Left lobe of liver (tissue), 2 donors: ENCODE results near the gene YPEL2. TPM values are rescaled to one million over a fixed set of nuclear protein-coding genes. Genes with fewer than 3 reads are reported as not detected.
A peak's percentile ranks its signal among the peaks of the same experiment; 100 is the strongest.
"Not testable (repeated sequence)": the region's sequence is repeated elsewhere in the genome, so short reads cannot be mapped to it uniquely, and the experiment has no call there.

ENCODE experiments used
- ATAC-seq: fragments of 200-7000 bp; cut with Tn5 transposase; one replicate; pipeline ENCODE4 v1.9.1; 2020; ENCODE audit warnings: mild to moderate bottlenecking, moderate library complexity
- DNase-seq: peaks from one replicate; pipeline ENCODE4 v3.0.0-alpha.2; 2020; ENCODE audit warnings: low spot score
- total RNA-seq: library from RNA; stranded (reverse); gene quantifications from one replicate; pipeline ENCODE4 v1.2.1, GENCODE V29; 2021
- donor health status: DM: no; HTN: no; CAD: no; lungs with moderate emphysema.
- donor health status: DM: no; HTN: yes; CAD: no.

YPEL2 gene
- total RNA-seq, 1 donor from 2014 or later, result 18.9 TPM

DNA sequence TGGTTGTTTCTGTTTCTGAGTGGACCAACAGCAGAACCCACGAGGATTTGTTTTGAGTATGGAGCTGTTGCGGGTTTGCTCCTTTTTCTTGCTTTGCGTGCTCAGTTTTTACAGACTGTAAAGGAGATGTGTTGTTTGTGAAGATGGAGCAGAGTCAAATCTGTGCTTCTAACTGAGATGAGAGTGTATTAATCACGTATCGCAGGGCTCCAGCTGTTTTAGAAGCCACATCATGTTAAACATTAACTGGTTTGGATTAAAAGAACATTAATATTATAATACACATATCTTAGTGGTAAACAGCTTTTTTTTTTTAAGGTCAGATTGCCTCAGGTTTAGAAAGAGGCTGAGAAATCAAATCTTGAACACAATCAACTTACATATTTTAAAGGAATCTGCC, 69.4 kb downstream of the YPEL2 start:
- ATAC-seq, result peak; percentile 43

GRCh38 chr17:59401274-59401673, 69.8 kb downstream of the YPEL2 start:
- DNase-seq, result no peak
- no peak for ATAC-seq

More for the DNA sequence above, 69.4 kb downstream of the YPEL2 start:
- DNase-seq, result no peak

GRCh38 chr17:59401725-59402124, 70.3 kb downstream of the YPEL2 start:
- DNase-seq (no peak), ATAC-seq (peak; percentile 44)

DNA sequence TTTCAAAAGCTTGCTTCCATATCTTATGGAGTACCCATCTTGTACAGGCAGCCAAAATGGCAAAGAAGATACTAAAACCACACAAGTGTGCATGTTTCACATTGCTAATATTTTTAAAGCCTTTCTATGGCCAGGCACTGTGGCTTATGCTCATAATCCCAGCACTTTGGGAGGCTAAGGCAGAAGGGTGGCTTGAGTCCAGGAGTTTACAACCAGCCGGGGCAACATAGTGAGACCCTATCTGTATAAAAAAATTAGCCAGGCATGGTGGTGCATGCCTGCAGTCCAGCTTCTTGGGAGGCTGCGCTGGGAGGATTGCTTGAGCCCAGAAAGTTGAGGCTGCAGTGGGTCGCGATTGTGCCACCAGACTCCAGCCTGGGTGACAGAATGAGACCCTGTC, 71.3 kb downstream of the YPEL2 start:
- ATAC-seq (no peak), DNase-seq (no peak)

GRCh38 chr17:59404471-59404870, 73.0 kb downstream of the YPEL2 start:
- no peak for ATAC-seq

DNA sequence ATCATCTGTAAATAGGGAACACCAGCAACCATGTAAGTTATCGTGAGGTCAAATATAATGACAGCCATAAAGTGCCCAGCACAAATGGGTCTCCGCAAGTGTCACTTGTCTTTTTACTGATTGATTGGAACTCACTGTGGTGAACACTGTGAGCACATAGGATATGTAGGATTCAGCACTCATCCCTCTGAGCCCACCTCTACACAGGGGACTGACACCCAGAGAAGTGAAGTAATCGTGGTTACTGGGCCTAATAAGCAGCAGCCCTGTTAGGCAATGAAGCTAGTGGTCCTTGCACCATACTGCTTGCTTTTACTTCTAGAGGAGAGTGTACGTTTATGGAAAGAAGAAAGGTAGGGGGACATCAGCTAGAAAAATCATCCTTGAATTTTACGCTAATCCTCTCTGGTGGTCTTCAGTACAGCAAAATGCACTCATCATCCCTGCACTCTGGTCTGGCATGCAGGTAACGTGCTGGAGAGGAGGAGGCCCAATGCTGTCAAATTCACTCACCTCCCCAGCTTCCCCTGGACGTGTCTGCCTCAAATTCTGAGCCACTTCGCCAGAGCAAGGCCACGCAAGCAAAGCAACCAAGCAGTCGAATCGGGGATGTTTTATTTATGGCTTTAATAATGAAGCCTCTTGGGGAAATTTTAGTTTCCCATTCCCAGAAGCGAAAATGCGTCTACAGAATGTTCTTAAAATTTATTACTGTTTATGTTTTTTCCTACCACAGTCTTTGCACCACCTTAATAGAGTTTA, 74.7 kb downstream of the YPEL2 start:
- ATAC-seq (no peak), DNase-seq (no peak)

More at GRCh38 chr17:59404471-59404870, 73.0 kb downstream of the YPEL2 start:
- DNase-seq, result no peak

DNA sequence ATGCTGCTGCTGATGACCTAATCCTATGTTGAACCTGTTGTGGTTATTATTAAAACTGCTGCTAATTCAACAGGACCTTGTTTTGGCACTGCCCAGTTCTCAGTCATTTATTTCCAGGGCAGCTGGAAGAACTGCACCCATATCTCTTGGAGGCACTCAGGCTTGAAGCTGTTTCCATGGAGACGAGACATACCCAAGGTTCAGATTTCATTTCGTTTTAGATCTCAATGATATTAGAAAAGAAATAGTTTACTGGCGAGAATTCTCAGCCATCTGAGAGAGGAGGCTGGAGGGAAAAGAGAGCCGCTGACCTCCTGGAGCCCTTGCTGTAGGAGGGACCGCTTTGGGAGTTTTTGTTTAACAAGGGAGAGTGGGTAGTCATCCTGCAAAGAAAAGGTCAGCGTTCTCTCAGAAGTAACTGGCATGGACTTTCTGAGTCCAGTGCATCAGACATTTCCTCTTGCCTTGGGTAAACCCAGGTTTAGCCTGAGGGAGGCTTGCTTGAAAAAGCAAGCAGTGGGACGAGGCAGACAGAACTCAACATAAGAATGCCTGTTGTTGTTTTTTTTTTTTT, 75.4 kb downstream of the YPEL2 start:
- DNase-seq, result no peak
- no peak for ATAC-seq

DNA sequence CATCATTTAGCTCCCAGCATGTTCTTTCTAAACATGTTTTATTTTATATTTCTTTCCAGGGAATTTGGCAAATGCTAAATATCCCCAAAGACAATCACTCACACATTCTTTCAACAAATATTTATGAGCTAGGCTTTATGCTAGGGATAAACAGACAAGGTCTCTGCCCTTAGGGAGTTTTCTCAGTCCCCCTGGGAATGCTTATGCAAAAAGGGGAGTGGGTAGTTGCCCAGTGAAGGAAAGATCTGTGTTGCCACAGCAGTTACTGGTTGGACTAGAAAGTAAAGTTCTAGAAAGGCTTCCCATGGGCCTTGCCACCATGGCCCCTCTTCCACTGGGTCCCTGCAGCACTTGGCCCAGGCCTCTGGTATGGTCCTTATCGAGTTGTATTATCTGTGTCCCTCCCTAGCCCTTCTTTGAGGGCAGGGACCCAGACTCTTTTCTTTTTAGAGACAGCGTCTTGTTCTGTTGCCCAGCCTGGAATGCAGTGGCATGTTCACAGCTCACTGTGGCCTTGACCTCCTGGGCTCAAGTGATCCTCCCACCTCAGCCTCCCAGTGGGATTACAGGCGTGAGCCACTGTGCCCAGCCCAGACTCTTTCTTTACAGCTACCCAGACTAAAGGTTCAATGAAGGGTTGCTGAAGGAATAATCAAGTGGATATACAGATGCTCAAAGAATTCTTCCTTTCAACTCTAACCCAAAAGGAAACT, 78.0 kb downstream of the YPEL2 start:
- DNase-seq, result no peak
- no peak for ATAC-seq

DNA sequence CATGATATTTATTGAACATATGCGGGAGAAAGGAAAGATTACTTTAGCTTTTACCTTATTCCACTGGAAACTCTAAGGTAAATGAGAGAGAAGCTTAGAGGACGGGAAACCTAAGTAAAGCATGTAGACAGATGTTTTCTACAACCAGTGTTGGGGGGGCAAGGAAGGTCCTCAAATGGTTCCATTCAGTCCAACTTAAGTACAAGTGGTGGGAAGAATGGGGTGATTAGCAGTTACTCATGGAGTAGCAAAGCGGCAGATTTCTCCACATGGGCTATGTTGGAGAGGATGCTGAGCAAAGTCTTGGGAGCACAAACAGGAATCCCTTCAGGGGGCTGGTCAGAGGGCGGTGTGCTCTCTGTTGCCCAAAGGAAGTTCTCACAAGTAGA, 78.6 kb downstream of the YPEL2 start:
- no peak for DNase-seq

GRCh38 chr17:59412431-59412830, 81.0 kb downstream of the YPEL2 start:
- ATAC-seq, DNase-seq: not testable (repeated sequence)

More for the DNA sequence above, 78.6 kb downstream of the YPEL2 start:
- no peak for ATAC-seq

DNA sequence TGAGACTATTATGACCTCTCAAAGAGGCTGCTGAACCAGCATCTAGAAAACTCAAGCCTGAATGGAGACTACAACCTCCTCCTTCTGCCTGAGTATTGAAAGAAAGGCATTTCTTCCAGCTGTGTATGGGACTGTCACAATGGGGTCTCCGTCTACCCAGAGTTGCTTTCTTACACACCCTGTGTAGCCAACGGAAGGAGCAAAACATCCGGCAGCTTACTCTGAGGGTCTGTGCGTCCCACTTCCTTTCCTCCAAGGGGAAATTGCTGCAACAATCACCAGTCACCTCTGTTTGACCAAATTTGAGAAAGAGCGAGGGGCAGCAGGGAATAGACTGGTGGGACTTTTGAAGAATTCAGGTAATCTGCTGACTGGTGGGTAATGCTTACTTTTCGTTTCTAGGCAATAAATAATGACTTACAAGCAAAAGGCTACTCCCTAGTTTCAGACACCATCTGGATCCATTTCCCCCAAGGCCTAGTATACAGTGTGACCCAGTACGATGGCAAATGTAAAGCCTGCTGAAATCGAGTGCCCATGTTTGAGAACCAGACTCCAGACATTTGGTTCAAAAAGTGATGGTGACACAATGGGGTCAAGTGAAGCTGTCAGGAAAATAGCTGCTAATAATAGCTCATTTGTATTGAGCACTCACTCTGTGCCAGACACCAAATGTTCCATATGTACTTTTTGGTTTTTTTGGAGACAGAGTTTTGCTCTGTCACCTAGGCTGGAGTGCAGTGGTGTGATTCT, 81.7 kb downstream of the YPEL2 start:
- ATAC-seq, result no peak
- DNase-seq, result no peak

- DNase-seq (no peak), ATAC-seq (peak; percentile 36)
Measured at GRCh38 chr17:59415397-59415796, 83.9 kb downstream of the YPEL2 start.

DNA sequence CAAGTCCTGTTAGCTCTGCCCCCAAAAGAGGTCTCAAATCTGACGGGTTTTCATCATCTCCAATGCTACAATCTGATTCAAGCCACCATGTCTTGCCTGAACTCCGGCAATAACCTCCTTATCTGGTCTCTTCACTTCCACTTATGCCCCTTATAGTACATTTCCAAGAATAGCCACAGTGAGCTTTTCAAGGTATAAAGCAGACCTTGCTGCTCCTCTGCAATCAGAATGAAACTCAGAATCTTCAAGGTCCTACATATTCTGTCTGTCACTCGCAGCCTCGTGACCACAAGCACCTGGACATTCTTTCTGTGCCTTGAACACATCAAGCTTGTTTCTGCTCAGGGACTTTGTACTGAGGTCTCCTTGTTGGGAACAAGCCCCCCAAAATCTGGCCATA, 84.7 kb downstream of the YPEL2 start:
- DNase-seq, result no peak
- ATAC-seq, result no peak

- DNase-seq (no peak), ATAC-seq (no peak)
Measured at GRCh38 chr17:59417452-59417851, 86.0 kb downstream of the YPEL2 start.

DNA sequence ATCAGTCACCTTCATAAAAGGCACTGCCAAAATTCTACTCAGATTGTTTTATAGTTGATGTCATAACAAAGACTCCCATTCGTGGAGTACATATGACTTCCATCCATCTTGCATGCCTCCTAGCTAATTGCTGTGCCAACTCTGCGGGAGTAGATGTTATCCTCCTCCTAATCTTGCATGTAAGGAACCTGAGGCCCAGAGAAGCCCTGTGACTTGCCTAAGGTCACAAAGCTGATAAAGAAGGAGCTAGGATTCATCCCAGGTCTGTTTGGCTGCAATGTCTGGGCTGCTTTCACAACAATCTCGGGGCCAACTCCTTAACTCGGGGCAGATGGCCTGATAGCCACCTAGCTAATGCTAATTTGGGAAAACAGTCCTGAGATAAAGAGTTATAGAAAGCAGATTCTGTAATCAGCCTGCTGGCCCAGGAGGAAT, 87.3 kb downstream of the YPEL2 start:
- DNase-seq (no peak), ATAC-seq (no peak)

DNA sequence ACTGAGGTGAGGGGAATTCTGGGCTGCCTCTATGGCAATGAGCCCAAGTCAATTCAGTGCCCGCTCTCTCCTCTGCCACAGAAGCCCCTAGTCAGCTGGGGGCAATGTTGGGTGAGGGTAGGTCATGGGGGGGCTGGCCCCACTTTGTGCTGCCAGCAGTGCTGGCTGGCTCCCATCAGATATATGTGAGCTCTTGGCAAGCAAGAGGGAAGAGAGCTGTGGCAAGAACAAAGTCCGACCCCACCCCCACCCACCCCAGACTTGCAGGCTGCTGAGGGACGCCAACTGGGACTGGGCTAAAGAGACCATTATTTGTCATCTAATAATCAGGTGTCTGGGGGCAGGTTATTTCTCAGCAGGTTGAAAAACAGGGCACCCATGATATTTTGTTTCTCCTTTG, 89.4 kb downstream of the YPEL2 start:
- DNase-seq, result no peak

DNA sequence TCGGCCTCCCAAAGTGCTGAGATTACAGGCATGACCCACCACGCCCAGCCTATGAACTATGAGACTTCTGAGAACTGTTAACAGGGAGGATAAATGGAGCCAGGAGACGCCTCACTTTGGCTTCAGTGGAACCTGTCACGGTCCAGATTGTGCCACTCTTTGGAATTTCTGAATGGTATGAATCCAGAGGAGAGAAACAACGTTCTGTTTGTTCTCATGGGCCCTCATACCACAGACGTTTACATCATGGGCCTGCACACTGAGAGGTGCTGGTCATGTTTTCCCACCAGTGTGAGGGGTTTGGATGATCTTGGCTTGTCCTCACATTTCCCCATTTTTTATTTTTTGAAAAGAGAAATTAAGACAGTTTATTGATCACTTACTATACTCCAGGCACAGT, 90.3 kb downstream of the YPEL2 start:
- ATAC-seq (no peak), DNase-seq (no peak)

More for the DNA sequence above, 89.4 kb downstream of the YPEL2 start:
- peak; percentile 51 for ATAC-seq

DNA sequence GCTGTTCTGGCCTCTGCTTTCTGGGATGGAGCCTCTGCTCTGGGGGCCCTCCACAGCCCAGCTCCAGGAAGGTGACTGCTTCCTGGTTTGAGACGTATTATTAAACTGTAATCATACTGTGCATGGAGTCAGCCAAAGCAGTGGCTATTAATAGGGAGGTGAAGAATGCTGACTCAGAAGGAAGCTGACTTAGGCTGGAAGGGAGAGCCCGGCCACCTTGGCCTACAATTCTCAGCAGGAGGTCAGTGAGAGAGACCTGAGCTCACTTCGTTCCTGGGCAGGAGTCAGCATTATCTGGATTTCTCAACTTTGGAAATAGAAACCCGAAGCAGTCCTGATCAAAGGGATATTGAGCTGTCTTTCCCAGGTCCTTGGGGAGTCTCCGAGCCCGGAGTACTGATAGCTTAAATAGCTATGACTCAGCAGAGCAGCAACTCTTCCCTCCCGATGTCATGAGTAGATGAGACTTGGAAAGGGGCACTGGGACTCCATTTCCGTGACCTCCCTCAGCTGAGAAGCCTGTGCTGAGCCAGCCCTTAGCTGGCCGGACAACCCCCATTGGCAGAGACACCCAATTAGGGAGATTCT, 91.8 kb downstream of the YPEL2 start:
- peak; percentile 29 for ATAC-seq
- DNase-seq, result no peak

DNA sequence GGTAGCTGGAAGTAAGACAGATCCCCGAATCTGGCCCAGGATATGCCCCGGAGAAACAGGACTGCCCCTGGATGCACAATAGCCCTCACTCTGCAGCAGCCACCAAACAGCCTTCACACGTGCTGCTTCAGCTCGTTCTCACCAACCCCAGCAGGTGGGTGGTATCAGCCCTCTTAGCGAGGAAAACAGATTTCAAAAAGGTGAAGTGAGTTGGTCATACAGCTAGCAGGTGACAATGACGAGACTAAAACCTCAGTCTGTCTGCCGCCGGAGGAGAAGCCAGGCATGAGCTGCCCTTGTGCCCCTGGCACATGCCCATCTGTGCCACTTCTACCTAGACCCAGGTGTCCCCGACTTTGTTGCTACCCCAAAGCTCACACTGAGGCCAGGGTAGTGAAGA, 92.4 kb downstream of the YPEL2 start:
- no peak for ATAC-seq
- DNase-seq, result no peak

DNA sequence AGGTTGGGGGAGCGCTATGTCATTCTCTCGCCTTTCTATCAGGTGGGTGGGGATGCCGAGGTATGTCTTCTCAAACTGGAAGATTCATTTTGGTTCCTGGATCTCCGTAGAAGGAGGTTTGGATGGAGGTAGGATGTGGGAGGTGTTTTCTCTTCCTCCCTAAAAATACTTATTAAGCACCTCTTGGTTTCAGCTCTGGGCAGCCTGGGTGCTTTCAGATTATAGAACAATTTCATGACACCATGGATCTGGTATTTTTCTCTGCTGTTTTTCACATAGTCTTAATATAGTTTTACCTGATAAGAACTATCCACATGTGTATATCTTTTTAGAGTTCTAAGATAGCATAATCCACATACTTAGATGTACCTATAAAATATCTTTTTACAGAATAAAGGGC, 92.9 kb downstream of the YPEL2 start:
- DNase-seq (no peak), ATAC-seq (no peak)
